Stomach (tissue), 9 donors: ENCODE results near the gene N4BP3. TPM values are rescaled to one million over a fixed set of nuclear protein-coding genes. Genes with fewer than 3 reads are reported as not detected.
A peak's percentile ranks its signal among the peaks of the same experiment; 100 is the strongest.

Source experiments
- DNase-seq, 2 donors: peaks; one replicate each; pipeline versions ENCODE4 v3.0.0 to v3.0.0-alpha.2; 2013 to 2019
- H3K27ac ChIP-seq, 5 donors: fragments of 200-600 bp in 4 of 5; sonication (generic) in 4 of 5; one replicate each; pipeline ENCODE4 v1.5.1; 2013 to 2019; ENCODE audit warnings: mild to moderate bottlenecking in 1 of 5, moderate library complexity in 1 of 5
- H3K27me3 ChIP-seq, 3 donors: fragments of 200-600 bp; sonication (generic); one replicate each; pipeline ENCODE4 v1.5.1; 2017 to 2019; ENCODE audit warnings: mixed run types in 1 of 3
- H3K36me3 ChIP-seq, 4 donors: fragments of 200-600 bp; sonication (generic); 1 replicate in 3 of 4; 2 replicates in 1 of 4; pipeline ENCODE4 v1.5.1; 2016 to 2019
- H3K4me1 ChIP-seq, 4 donors: fragments of 200-600 bp; sonication (generic); one replicate each; pipeline ENCODE4 v1.5.1; 2016 to 2019
- H3K4me3 ChIP-seq, 4 donors: fragments of 200-600 bp; sonication (generic) in 3 of 4; one replicate each; pipeline ENCODE4 v1.5.1; 2016 to 2019; ENCODE audit warnings: mild to moderate bottlenecking in 1 of 4
- H3K9me3 ChIP-seq, 4 donors: fragments of 200-600 bp; sonication (generic); one replicate each; pipeline ENCODE4 v1.5.1; 2016 to 2019
- EP300 ChIP-seq: sonication (generic); formaldehyde crosslinking; IDR thresholded peaks from one replicate; pipeline ENCODE4 v1.6.1; 2017; ENCODE audit warnings: antibody characterized with exemption
- POLR2A ChIP-seq, 4 donors: fragments of 450-650 bp; IDR thresholded peaks; one replicate each; pipeline ENCODE4 v1.6.1; 2016; ENCODE audit warnings: antibody characterized with exemption in 4 of 4, control low read depth in 2 of 4, mild to moderate bottlenecking in 1 of 4, moderate library complexity in 1 of 4
- POLR2AphosphoS5 ChIP-seq, 3 donors: sonication (generic); formaldehyde crosslinking; IDR thresholded peaks; one replicate each; pipeline ENCODE4 v1.6.1; 2016; ENCODE audit warnings: antibody characterized with exemption in 3 of 3
- WGBS, 5 donors: extraction: QIAGEN DNeasy Blood & Tissue Kit in 3 of 5; methylation state at CpG; one replicate each; pipeline versions ENCODE4 v1.1.5 to v1.1.7; 2013 to 2018; 5-methylcytosine and 5-hydroxymethylcytosine counted together
- intact Hi-C: fragments of 100-400 bp; cut with DNase I; formaldehyde crosslinking; loops from one replicate; pipeline ENCODE4 v1.15.1; 2023; ENCODE audit warnings: low total_unique reads
- polyA plus RNA-seq, 3 donors: library from polyadenylated mRNA; stranded (reverse); fragments of 200-250 nt; gene quantifications; one replicate each; pipeline ENCODE4 v1.2.3, GENCODE V29; 2013
- total RNA-seq, 5 donors: library from RNA; depleted of rRNA; stranded (reverse); fragments of >200 nt; gene quantifications; one replicate each; pipeline versions ENCODE4 v1.1.0 to v1.2.3, GENCODE V29; 2014 to 2016
- TF ChIP-seq, protein P1 (sequence below), 7 experiments: fragments of 450-650 bp in 4 of 7; fragments of 200-600 bp in 3 of 7; sonication (generic) in 3 of 7; IDR thresholded peaks; one replicate each; pipeline ENCODE4 v1.5.1; 2016 to 2019; ENCODE audit warnings: antibody characterized with exemption in 7 of 7, control low read depth in 2 of 7, mild to moderate bottlenecking in 1 of 7
- donor health status: healthy with polysubstance abuse.
- donor health status: Bipolar disorder and iron deficiency.
- donor health status: healthy.

Gene N4BP3
- total and polyA plus RNA-seq, 8 donors = 2.6 to 6.1 (median 3.8) TPM; not detected in 1

DNA sequence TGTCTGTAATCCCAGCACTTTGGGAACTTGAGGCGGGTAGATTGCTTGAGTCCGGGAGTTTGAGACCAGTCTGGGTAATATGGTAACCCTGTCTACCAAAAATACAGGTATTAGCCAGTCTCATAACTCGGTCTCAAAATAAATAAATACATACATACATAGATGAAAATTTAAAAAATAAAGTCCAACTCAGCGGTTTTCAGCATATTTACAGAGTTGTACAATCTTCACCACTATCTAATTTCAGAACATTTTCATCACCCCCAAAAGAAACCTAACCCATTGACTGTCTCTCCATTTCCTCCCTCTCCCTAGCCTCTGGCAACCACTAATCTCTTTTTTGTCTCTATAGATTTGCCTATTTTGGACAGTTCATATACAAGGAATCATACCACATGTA is 28.2 kb downstream of the N4BP3 start:
- Histone ChIP-seq H3K27ac (no peak overlapping the region), H3K4me3 (no peak overlapping the region), H3K27me3 (no peaks in the 10 kb centered on the region), H3K9me3 (no peaks in the 10 kb centered on the region), H3K4me1 (peaks cover 0 to 10% (median 3%) of the 10 kb centered on the region in 4 donors), H3K36me3 (peaks cover 37 to 100% (median 93%) of the 10 kb centered on the region in 4 donors)
- no peak for DNase-seq
- TF ChIP-seq EP300 (no peak), POLR2A (IDR thresholded peaks at IDR 0.05) (no peak), POLR2AphosphoS5 (IDR thresholded peaks at IDR 0.05) (no peak)
- TF ChIP-seq, protein P1, sequence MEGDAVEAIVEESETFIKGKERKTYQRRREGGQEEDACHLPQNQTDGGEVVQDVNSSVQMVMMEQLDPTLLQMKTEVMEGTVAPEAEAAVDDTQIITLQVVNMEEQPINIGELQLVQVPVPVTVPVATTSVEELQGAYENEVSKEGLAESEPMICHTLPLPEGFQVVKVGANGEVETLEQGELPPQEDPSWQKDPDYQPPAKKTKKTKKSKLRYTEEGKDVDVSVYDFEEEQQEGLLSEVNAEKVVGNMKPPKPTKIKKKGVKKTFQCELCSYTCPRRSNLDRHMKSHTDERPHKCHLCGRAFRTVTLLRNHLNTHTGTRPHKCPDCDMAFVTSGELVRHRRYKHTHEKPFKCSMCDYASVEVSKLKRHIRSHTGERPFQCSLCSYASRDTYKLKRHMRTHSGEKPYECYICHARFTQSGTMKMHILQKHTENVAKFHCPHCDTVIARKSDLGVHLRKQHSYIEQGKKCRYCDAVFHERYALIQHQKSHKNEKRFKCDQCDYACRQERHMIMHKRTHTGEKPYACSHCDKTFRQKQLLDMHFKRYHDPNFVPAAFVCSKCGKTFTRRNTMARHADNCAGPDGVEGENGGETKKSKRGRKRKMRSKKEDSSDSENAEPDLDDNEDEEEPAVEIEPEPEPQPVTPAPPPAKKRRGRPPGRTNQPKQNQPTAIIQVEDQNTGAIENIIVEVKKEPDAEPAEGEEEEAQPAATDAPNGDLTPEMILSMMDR (IDR thresholded peaks at IDR 0.05) = no peak
- intact Hi-C loops = no loop called here
- WGBS, 5 donors = 92 to 99% (median 95%) methylated on average over 4 of the region's 4 CpGs

DNA sequence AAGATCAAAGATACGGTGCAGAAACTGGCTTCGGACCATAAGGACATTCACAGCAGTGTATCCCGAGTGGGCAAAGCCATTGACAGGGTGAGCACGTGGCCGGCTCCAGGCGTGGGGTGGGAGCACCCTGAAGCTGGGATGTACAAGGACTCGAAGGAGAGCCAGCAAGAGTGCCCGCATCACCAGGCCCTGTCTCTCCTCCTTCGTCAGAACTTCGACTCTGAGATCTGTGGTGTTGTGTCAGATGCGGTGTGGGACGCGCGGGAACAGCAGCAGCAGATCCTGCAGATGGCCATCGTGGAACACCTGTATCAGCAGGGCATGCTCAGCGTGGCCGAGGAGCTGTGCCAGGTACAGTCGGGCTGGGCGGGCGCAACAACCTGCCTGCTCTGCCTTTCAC is 29.3 kb downstream of the N4BP3 start:
- H3K4me1 ChIP-seq = peaks cover 0 to 10% (median 3%) of the 10 kb centered on the region in 4 donors
- intact Hi-C loops = no loop called here
- no peak for TF ChIP-seq POLR2AphosphoS5 (IDR thresholded peaks at IDR 0.05)
- no peak for TF ChIP-seq POLR2A (IDR thresholded peaks at IDR 0.05)
- TF ChIP-seq EP300 = no peak
- TF ChIP-seq, protein P1 (IDR thresholded peaks at IDR 0.05) = no peak
- no peak for DNase-seq
- H3K27me3 ChIP-seq = no peaks in the 10 kb centered on the region
- H3K9me3 ChIP-seq = no peaks in the 10 kb centered on the region
- peaks cover 47 to 100% (median 96%) of the 10 kb centered on the region in 4 donors for H3K36me3 ChIP-seq
- WGBS, 5 donors = 84 to 94% (median 92%) methylated on average over 20 of the region's 20 CpGs
- no peak overlapping the region for H3K27ac ChIP-seq
- H3K4me3 ChIP-seq = no peak overlapping the region

DNA sequence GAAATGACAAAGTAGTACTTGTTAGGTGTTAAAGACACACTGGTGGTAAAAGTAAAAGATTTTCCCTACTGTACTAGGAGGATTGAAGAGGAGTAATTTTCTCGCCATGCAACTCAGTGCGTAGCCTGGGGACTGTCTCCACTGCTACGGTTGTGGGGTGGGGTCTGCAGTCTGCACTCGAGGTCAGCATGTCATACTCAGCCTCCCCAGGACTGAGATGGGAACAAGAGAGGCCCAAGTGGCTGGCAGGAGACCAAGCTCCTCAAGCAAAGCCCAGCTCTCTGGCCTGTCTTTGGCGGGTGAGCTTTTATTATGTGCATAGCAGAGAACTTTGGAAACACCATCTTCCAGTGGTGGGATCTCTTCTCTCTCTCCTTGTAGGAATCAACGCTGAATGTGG is 29.9 kb downstream of the N4BP3 start:
- peaks cover 53 to 100% (median 96%) of the 10 kb centered on the region in 4 donors for H3K36me3 ChIP-seq
- TF ChIP-seq EP300 = no peak
- TF ChIP-seq POLR2AphosphoS5 (IDR thresholded peaks at IDR 0.05) = no peak
- TF ChIP-seq, protein P1 (IDR thresholded peaks at IDR 0.05) = no peak
- TF ChIP-seq POLR2A (IDR thresholded peaks at IDR 0.05) = no peak
- 75 to 89% (median 85%) methylated on average over 6 of the region's 6 CpGs for WGBS, 5 donors
- intact Hi-C loops = no loop called here
- H3K27me3 ChIP-seq = no peaks in the 10 kb centered on the region
- DNase-seq = no peak
- peaks cover 0 to 10% (median 3%) of the 10 kb centered on the region in 4 donors for H3K4me1 ChIP-seq
- H3K4me3 ChIP-seq = no peak overlapping the region
- no peaks in the 10 kb centered on the region for H3K9me3 ChIP-seq
- peak overlapping the region in 1 of 5 donors; percentile 17 for H3K27ac ChIP-seq

DNA sequence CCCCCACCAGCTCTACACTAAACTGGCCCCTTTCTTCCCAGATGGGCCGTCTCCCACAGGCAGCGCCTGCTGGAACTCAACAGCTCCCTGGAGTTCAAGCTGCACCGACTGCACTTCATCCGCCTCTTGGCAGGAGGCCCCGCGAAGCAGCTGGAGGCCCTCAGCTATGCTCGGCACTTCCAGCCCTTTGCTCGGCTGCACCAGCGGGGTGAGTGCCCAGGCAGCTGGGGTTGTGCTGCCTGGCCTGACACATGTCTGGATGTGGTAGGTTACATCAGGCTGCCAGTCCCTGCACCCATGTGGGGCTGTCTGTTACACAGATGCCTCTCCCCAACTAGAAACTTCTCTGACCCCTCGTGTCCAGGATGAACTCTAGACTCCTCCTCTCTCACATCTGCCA is 30.6 kb downstream of the N4BP3 start:
- Histone ChIP-seq H3K27ac (peak overlapping the region in 1 of 5 donors; percentile 17), H3K9me3 (no peaks in the 10 kb centered on the region), H3K4me1 (peaks cover 0 to 10% (median 3%) of the 10 kb centered on the region in 4 donors), H3K4me3 (no peak overlapping the region), H3K36me3 (peaks cover 59 to 100% (median 96%) of the 10 kb centered on the region in 4 donors), H3K27me3 (no peaks in the 10 kb centered on the region)
- 55 to 80% (median 71%) methylated on average over 4 to 10 of the region's 10 CpGs for WGBS, 5 donors
- peak in 1 of 3 donors; percentile 25 for TF ChIP-seq POLR2AphosphoS5 (IDR thresholded peaks at IDR 0.05)
- TF ChIP-seq EP300 = no peak
- TF ChIP-seq POLR2A (IDR thresholded peaks at IDR 0.05) = no peak
- intact Hi-C loops = no loop called here
- peak in 1 of 2 donors; percentile 85 for DNase-seq
